ENCODE data around the gene GREB1. TPM values are rescaled to one million over a fixed set of nuclear protein-coding genes. Genes with fewer than 3 reads are reported as not detected.

GREB1 gene
- total and polyA plus RNA-seq, 8 donors = 3.5 to 16.1 (median 5.9) TPM

DNA sequence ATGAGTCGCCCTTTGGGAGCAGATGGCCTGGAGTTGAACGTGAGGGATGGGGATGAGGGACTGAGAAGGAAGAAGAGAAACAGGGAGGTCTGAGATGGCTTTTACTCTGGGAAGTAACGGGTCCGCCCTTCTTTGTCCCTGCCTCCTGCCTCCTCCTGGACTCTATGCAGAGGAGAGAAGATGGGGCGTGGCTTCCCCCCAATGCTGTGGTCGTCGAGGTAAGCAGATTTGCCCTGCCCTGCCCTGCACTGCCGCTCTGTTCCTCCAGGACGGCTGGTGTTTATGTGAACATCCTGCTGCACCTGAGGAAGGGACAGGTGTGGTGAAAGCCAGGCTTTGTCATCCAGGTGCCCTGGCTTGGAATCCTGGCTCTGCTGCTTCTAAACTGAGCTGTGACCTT lies 149.6 kb downstream of the GREB1 start:
- no peaks in the 10 kb centered on the region for H3K9me3 ChIP-seq
- intact Hi-C loops (cut with DNase I) = no loop called here
- WGBS, 2 donors = 39 to 41% methylated on average over 9 of the region's 9 CpGs
- no peaks in the 10 kb centered on the region for H3K36me3 ChIP-seq
- ATAC-seq (no peak), DNase-seq (no peak), FAIRE-seq (no peak)
- no peaks in the 10 kb centered on the region for H3K27me3 ChIP-seq
- no peak overlapping the region for H3K4me3 ChIP-seq
- no peak overlapping the region for H3K27ac ChIP-seq
- H3K4me1 ChIP-seq = peaks cover 6 to 15% (median 9%) of the 10 kb centered on the region in 3 donors
- TF ChIP-seq, protein P1, sequence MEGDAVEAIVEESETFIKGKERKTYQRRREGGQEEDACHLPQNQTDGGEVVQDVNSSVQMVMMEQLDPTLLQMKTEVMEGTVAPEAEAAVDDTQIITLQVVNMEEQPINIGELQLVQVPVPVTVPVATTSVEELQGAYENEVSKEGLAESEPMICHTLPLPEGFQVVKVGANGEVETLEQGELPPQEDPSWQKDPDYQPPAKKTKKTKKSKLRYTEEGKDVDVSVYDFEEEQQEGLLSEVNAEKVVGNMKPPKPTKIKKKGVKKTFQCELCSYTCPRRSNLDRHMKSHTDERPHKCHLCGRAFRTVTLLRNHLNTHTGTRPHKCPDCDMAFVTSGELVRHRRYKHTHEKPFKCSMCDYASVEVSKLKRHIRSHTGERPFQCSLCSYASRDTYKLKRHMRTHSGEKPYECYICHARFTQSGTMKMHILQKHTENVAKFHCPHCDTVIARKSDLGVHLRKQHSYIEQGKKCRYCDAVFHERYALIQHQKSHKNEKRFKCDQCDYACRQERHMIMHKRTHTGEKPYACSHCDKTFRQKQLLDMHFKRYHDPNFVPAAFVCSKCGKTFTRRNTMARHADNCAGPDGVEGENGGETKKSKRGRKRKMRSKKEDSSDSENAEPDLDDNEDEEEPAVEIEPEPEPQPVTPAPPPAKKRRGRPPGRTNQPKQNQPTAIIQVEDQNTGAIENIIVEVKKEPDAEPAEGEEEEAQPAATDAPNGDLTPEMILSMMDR (IDR thresholded peaks at IDR 0.05) = no peak

DNA sequence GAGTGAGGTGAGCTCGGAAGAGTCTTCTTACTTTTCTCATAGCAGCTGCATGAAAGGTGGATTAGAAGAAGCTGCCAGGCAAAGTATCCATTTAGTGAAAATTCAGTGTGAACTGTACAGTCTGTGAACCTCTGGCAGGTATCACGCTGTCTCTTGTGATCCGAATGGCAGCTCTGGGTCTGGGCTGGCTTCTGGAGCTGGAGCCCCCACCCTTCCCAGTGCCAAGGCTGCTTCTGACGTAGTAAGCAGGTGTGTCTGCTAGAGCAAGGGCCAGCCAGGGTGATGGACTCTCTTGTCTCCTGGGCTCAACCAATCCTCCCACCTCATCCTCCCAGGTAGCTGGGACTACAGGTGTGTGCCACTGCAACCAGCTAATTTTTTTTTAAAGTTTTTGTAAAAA lies 150.1 kb downstream of the GREB1 start:
- Histone ChIP-seq H3K27ac (no peak overlapping the region), H3K27me3 (no peaks in the 10 kb centered on the region), H3K4me3 (no peak overlapping the region), H3K36me3 (no peaks in the 10 kb centered on the region), H3K4me1 (peaks cover 9 to 15% (median 11%) of the 10 kb centered on the region in 3 donors), H3K9me3 (no peaks in the 10 kb centered on the region)
- WGBS, 2 donors = 72 to 81% methylated on average over 4 of the region's 4 CpGs
- TF ChIP-seq, protein P1 (IDR thresholded peaks at IDR 0.05) = no peak
- intact Hi-C loops (cut with DNase I) = no loop called here
- ATAC-seq = no peak
- no peak for FAIRE-seq
- no peak for DNase-seq

DNA sequence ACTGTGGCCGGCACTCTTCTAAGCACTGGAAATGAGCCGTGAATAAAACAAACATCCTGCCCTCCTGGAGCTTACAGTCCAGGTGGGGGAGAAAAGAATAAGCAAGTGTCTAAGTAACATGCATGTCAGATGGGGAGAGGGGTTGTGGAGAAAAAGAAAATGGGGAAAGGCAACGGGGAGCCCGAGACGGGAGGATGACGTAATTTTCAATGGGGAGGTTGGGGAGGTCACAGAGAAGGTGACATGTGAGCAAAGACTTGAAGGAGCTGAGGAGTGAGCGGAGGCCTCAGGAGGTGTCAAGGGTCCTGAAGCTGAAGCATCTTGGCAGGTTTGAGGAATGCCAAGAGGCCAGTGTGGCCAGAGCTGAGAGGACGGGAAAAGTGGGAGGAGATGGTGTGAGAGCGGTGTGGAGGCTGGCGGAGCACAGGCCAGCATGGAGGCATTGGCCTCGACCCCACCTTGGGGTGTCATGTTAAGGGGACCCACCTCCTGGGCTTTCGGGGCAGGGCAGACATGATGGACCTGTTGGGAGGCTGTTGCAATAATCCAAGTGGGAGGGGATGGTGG lies 151.1 kb downstream of the GREB1 start:
- Histone ChIP-seq H3K27ac (no peak overlapping the region), H3K9me3 (no peaks in the 10 kb centered on the region), H3K4me1 (peaks cover 9 to 13% (median 10%) of the 10 kb centered on the region in 3 donors), H3K27me3 (no peaks in the 10 kb centered on the region), H3K36me3 (no peaks in the 10 kb centered on the region), H3K4me3 (no peak overlapping the region)
- TF ChIP-seq, protein P1 (IDR thresholded peaks at IDR 0.05) = no peak
- intact Hi-C loops (cut with DNase I) = no loop called here
- no peak for ATAC-seq
- peak in 1 of 6 donors; percentile 21 for DNase-seq
- 82 to 89% methylated on average over 12 of the region's 12 CpGs for WGBS, 2 donors
- no peak for FAIRE-seq

DNA sequence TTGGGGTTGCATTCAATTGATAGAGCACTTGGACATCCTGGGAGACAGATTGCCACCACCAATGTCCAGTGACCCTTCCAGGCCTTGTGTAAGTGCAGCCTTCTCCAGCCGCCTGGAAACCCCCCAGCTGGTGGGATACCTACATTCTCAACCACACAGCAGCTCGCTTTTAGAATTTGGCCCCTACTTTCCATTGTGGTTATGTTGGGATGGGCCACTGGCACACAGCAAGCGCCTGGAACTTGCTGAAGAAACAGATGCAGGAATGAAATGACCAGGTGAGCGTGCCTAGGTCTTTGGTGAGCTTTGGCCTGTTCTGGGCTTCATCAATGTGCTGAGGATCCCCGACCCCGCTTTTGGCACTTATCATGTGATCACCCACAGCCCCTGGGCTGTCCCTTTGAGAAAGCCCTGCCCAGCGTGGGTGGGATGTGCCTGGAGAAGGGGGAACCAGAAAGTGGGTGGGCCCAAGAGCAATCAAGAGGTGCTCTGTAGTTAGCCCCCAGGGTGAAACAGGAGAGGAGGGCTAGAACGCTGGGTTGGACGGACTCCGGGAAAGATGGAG lies 152.1 kb downstream of the GREB1 start:
- DNase-seq (no peak), FAIRE-seq (no peak), ATAC-seq (no peak)
- Histone ChIP-seq H3K9me3 (no peaks in the 10 kb centered on the region), H3K27ac (no peak overlapping the region), H3K4me1 (peaks cover 0 to 8% (median 4%) of the 10 kb centered on the region in 3 donors), H3K4me3 (no peak overlapping the region), H3K36me3 (no peaks in the 10 kb centered on the region), H3K27me3 (no peaks in the 10 kb centered on the region)
- intact Hi-C loops (cut with DNase I) = no loop called here
- 87 to 93% methylated on average over 10 of the region's 10 CpGs for WGBS, 2 donors
- TF ChIP-seq, protein P1 (IDR thresholded peaks at IDR 0.05) = no peak

DNA sequence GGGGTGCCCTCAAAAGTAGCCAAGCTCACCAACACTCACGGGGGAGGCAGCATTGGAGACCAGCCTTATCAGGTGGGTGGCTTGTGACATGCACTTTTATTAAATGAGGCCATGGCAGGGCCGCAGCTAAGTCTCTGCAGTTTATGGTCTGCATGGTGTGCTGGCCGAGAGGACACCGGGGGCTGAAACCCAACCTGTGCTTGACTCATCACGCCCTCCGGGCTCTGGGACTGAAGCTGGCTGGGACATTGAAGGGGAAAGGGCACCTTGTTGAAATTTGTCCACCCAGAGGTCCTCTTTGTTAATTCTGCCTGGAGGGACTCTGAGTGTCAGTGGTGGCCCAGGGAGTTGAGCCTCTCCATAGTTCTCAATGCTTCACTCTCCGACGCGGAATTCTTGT lies 153.9 kb downstream of the GREB1 start:
- no peak for DNase-seq
- intact Hi-C loops (cut with DNase I) = no loop called here
- no peak overlapping the region for H3K4me3 ChIP-seq

More for the DNA sequence above, 153.9 kb downstream of the GREB1 start:
- TF ChIP-seq, protein P1 (IDR thresholded peaks at IDR 0.05) = no peak
- Histone ChIP-seq H3K4me1 (peaks cover 0 to 8% (median 0%) of the 10 kb centered on the region in 3 donors), H3K36me3 (no peaks in the 10 kb centered on the region), H3K27me3 (no peaks in the 10 kb centered on the region), H3K9me3 (no peaks in the 10 kb centered on the region), H3K27ac (no peak overlapping the region)
- no peak for ATAC-seq
- FAIRE-seq = no peak
- WGBS, 2 donors = 72% methylated on average over 9 of the region's 9 CpGs
